ENCODE data around the gene TIGD3. TPM values are rescaled to one million over a fixed set of nuclear protein-coding genes. Genes with fewer than 3 reads are reported as not detected.

TIGD3 gene
- total and polyA plus RNA-seq, 2 donors (not counting 1 experiment from before 2014, with no cell fraction given): 0.17 TPM; not detected in 1

DNA sequence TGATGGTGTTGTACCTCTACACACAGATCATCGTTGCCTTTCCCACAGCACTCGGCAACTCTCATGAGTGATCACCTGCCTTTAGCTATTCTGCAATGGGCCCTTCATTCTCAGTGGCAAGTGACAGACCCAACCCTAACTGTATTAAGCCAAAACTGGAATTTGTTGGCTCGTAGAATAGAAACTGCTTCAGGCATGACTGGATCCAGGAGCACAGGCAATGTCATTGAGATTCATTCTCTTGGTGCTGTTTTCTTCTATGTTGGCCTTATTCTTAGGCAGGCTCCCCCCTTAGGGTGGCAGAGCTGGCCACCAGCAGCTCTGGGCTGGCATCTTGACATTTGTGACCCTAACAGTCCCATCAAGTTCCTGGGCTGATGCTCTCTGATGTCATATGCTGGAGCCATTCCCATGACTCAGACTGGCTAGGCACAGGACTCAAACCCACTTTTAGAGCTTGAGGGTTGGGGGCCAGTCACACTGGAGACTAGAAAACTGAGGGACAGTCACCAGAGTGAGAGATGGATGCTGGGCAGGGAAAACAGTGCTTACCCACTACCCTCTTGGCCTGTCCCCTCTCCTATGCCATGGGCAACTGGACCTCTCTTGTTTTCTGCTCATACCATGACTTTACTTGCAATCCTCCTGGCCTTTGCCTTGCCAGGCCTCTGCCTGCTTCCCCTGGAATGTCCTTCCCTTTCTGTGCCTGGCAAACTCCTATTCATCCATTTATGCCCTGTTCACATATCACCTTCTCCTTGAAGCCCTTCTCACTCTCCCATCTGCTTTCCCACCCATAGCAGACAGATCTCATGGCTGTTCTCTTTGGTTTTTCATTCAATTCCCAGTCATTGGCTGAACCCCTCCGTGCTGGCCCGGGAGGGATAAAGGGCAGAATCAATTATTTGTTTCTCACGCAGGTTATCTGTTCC lies 47.0 kb upstream of the TIGD3 start:
- DNase-seq (ENCODE audit: low read depth in 2 of 2): peak in 1 of 2 donors; percentile 7
- peak overlapping the region; percentile 31 for H3K27ac ChIP-seq (ENCODE audit: insufficient read depth, low read length)
- TF ChIP-seq EZH2 (IDR thresholded peaks at IDR 0.05; ENCODE audit: low read length, missing control alignments): no peak
- TF ChIP-seq, protein P1, sequence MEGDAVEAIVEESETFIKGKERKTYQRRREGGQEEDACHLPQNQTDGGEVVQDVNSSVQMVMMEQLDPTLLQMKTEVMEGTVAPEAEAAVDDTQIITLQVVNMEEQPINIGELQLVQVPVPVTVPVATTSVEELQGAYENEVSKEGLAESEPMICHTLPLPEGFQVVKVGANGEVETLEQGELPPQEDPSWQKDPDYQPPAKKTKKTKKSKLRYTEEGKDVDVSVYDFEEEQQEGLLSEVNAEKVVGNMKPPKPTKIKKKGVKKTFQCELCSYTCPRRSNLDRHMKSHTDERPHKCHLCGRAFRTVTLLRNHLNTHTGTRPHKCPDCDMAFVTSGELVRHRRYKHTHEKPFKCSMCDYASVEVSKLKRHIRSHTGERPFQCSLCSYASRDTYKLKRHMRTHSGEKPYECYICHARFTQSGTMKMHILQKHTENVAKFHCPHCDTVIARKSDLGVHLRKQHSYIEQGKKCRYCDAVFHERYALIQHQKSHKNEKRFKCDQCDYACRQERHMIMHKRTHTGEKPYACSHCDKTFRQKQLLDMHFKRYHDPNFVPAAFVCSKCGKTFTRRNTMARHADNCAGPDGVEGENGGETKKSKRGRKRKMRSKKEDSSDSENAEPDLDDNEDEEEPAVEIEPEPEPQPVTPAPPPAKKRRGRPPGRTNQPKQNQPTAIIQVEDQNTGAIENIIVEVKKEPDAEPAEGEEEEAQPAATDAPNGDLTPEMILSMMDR (conservative IDR thresholded peaks at IDR 0.05 in 1 of 2, IDR thresholded peaks at IDR 0.05 in 1 of 2; ENCODE audit: low read depth in 1 of 2, low read length in 2 of 2): no peak

GRCh38 chr11:65308281-65308891 lies 46.2 kb upstream of the TIGD3 start:
- Histone ChIP-seq H4K20me1 (ENCODE audit: control insufficient read depth, extremely low read depth, insufficient read depth, low read length) (no peaks in the 10 kb centered on the region), H2AFZ (ENCODE audit: low read length) (no peak overlapping the region), H3K36me3 (ENCODE audit: control insufficient read depth, insufficient read depth, low read length) (peaks cover 8% of the 10 kb centered on the region), H3K79me2 (ENCODE audit: control insufficient read depth, insufficient read depth, low read length) (peaks cover 4% of the 10 kb centered on the region), H3K9ac (ENCODE audit: insufficient read depth, low read length) (peak overlapping the region; percentile 13), H3K4me1 (ENCODE audit: control insufficient read depth, extremely low read depth, insufficient read depth, low read length) (peaks cover 43% of the 10 kb centered on the region), H3K27me3 (ENCODE audit: control insufficient read depth, insufficient read depth, low read length) (no peaks in the 10 kb centered on the region), H3K27ac (ENCODE audit: insufficient read depth, low read length) (peak overlapping the region; percentile 46), H3K4me3 (replicated peaks in 1 of 4; ENCODE audit: control extremely low read depth in 1 of 4, insufficient read depth in 1 of 4, low read depth in 3 of 4, low read length in 4 of 4) (no peak overlapping the region), H3K9me3 (ENCODE audit: control insufficient read depth, insufficient read depth, low read depth, low read length) (no peaks in the 10 kb centered on the region), H3K4me2 (ENCODE audit: extremely low read depth, insufficient read depth, low read length) (no peak overlapping the region)
- no peak for TF ChIP-seq EZH2 (IDR thresholded peaks at IDR 0.05; ENCODE audit: low read length, missing control alignments)
- TF ChIP-seq, protein P1 (conservative IDR thresholded peaks at IDR 0.05 in 1 of 2, IDR thresholded peaks at IDR 0.05 in 1 of 2; ENCODE audit: low read depth in 1 of 2, low read length in 2 of 2): no peak
- no peak for DNase-seq (ENCODE audit: low read depth in 2 of 2)

More for the DNA sequence above, 47.0 kb upstream of the TIGD3 start:
- Histone ChIP-seq H2AFZ (ENCODE audit: low read length) (no peak overlapping the region), H3K27me3 (ENCODE audit: control insufficient read depth, insufficient read depth, low read length) (no peaks in the 10 kb centered on the region), H3K4me1 (ENCODE audit: control insufficient read depth, extremely low read depth, insufficient read depth, low read length) (peaks cover 45% of the 10 kb centered on the region), H3K79me2 (ENCODE audit: control insufficient read depth, insufficient read depth, low read length) (no peaks in the 10 kb centered on the region), H3K4me3 (replicated peaks in 1 of 4; ENCODE audit: control extremely low read depth in 1 of 4, insufficient read depth in 1 of 4, low read depth in 3 of 4, low read length in 4 of 4) (no peak overlapping the region), H3K9me3 (ENCODE audit: control insufficient read depth, insufficient read depth, low read depth, low read length) (no peaks in the 10 kb centered on the region), H3K36me3 (ENCODE audit: control insufficient read depth, insufficient read depth, low read length) (peaks cover 8% of the 10 kb centered on the region), H3K9ac (ENCODE audit: insufficient read depth, low read length) (no peak overlapping the region), H3K4me2 (ENCODE audit: extremely low read depth, insufficient read depth, low read length) (no peak overlapping the region), H4K20me1 (ENCODE audit: control insufficient read depth, extremely low read depth, insufficient read depth, low read length) (no peaks in the 10 kb centered on the region)

- TF ChIP-seq EZH2 (IDR thresholded peaks at IDR 0.05; ENCODE audit: low read length, missing control alignments): no peak
- TF ChIP-seq, protein P1 (conservative IDR thresholded peaks at IDR 0.05 in 1 of 2, IDR thresholded peaks at IDR 0.05 in 1 of 2; ENCODE audit: low read depth in 1 of 2, low read length in 2 of 2): no peak
- H2AFZ ChIP-seq (ENCODE audit: low read length): no peak overlapping the region
- peaks cover 4% of the 10 kb centered on the region for H3K36me3 ChIP-seq (ENCODE audit: control insufficient read depth, insufficient read depth, low read length)
- no peak for DNase-seq (ENCODE audit: low read depth in 2 of 2)
- H3K4me1 ChIP-seq (ENCODE audit: control insufficient read depth, extremely low read depth, insufficient read depth, low read length): peaks cover 43% of the 10 kb centered on the region
- peaks cover 9% of the 10 kb centered on the region for H3K79me2 ChIP-seq (ENCODE audit: control insufficient read depth, insufficient read depth, low read length)
- peak overlapping the region; percentile 41 for H3K27ac ChIP-seq (ENCODE audit: insufficient read depth, low read length)
- H3K4me3 ChIP-seq (replicated peaks in 1 of 4; ENCODE audit: control extremely low read depth in 1 of 4, insufficient read depth in 1 of 4, low read depth in 3 of 4, low read length in 4 of 4): no peak overlapping the region
- H3K27me3 ChIP-seq (ENCODE audit: control insufficient read depth, insufficient read depth, low read length): no peaks in the 10 kb centered on the region
- H4K20me1 ChIP-seq (ENCODE audit: control insufficient read depth, extremely low read depth, insufficient read depth, low read length): no peaks in the 10 kb centered on the region
- peak overlapping the region; percentile 13 for H3K9ac ChIP-seq (ENCODE audit: insufficient read depth, low read length)
- H3K4me2 ChIP-seq (ENCODE audit: extremely low read depth, insufficient read depth, low read length): no peak overlapping the region
- no peaks in the 10 kb centered on the region for H3K9me3 ChIP-seq (ENCODE audit: control insufficient read depth, insufficient read depth, low read depth, low read length)
These were observed 45.5 kb upstream of the TIGD3 start for GRCh38 chr11:65309006-65309405.
